NCI-H524 treated with DMSO at 0.1 percent for 48 hours (cell line): ENCODE measurements around the gene DMBX1.
A peak's percentile ranks its signal among the peaks of the same experiment; 100 is the strongest.

Source experiments
- DNase-seq: peaks from one replicate; lab custom pipeline; 2025; lab: John Stamatoyannopoulos, UW

Gene DMBX1

DNA sequence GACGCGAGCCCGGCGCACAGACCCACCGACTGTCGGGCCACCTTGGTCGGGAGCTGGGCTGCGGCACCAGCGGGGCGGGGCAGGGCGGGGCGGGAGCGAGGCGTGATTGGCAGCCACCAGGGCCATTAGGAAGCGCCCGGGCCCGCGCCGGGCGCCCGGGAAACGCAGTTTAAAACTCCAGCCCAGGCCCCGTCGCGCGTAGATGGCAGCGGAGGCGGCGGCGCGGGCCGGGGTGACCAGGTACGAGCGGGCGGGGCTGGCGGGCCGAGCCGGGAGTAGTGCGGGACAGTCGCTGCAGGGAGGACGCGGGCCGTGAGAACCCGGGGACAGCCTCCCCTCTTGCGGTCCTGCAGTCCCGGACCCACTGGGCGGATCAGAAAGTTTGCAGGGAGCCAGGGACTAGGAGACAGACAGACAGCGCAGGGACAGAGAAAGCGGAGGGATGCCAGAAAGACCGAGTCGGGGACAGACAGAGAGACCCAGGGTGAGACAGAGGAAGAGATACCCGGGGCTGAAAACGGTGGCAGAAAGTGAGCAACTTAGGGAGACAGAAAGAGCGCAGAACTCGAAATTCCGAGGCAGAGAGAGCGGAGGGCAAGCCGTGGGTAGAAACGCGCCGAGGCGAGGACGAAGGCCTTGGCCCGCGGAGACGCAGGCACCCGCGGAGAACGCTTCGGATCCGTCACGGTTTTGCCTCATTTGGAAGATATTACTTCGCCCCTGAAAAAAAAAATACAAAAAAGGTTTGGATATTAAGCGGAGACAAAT lies at the start of gene DMBX1:
Gene DMBX1 (plus strand): TSS at position 199 of the 768 bp plus-strand sequence. CDS start 17,175 bp downstream, outside the sequence.
- no peak for DNase-seq

GRCh38 chr1:46440478-46440877 lies 49.2 kb upstream of the DMBX1 start:
- no peak for DNase-seq

DNA sequence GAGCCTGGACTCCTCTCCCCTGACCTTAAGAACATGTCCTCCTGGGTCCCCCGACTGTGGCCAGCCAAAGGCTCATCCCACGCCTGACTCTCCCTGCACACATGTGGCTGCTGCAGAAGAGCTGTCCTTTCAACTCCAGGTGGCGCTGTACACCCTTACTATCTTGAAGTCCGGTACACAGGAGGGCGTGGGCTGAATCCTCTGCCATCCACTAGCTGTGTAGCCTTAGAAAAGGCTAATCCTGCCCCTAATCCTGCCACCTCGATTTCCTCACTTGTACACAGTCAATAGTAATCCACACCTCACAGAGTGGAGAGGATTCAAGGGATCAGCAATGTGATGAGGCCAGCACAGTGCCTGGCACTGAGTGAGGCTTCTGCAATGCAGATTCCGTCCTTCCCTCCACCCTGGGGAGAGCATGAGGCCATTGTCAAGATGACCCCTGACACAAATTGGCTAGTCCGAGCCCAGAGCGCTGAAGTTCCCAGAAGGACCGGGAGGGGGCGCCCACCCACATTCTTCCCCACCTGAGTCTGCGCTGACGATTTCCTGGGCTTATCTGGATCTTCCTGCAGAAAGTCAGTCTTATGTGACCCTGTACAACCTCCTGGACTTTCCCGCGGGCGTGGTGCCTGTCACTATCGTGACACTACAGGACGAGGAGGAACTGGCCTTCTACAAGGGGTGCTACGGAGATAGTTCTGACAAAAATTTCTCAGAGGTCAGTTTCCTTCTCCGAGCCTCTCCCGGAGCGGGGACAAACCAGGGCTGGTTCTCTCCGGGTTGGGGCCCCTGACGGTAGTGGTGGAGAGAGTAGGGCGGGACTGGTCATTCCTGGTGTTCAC lies 47.1 kb upstream of the DMBX1 start:
- peak; percentile 46 for DNase-seq

GRCh38 chr1:46444466-46444865 lies 45.2 kb upstream of the DMBX1 start:
- no peak for DNase-seq

- no peak for DNase-seq
These were observed 43.8 kb upstream of the DMBX1 start for GRCh38 chr1:46445773-46446256.

- DNase-seq, result no peak
These were observed 42.8 kb upstream of the DMBX1 start for GRCh38 chr1:46446646-46447498.

GRCh38 chr1:46447499-46448108 lies 42.0 kb upstream of the DMBX1 start:
- no peak for DNase-seq

DNA sequence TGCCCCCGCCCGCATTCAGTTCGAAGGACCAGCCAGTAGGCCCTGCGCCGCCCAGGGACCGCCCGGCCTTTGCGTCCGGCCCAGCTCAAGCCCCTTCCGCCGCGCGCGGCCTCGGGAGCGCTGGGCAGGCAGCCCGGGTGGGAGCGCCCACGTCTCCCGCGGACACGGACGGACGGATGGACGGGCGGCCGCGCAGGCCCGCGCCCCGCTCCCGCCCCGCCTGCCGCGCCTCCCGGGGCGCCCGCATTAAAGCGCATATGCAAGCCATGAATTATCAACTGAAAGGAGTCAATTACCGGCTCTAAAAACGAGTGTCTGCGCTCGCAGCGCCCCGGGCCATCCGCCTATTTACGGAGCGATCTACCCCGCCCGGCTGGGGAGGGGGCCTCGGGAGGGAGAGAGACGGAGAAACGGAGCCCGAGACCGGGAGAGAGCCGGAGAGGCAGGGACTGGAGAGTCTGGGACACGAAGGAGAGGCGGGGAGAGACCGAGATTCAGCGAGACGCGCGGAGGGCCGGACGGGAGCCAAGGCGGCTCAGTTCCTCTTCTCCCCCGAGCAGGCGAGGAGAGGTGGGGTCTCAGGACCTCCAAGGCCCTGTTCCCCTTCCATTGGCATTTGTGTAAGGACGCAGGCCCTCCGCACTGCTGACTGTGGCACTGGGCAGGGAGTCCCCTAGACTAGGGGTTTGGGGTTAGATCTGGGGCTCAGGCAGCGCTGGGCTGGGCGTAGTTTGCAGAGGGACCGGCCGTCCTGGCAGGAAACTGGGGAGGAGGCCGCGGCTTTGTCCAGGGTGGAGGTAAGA lies 41.3 kb upstream of the DMBX1 start:
- DNase-seq, result no peak

DNA sequence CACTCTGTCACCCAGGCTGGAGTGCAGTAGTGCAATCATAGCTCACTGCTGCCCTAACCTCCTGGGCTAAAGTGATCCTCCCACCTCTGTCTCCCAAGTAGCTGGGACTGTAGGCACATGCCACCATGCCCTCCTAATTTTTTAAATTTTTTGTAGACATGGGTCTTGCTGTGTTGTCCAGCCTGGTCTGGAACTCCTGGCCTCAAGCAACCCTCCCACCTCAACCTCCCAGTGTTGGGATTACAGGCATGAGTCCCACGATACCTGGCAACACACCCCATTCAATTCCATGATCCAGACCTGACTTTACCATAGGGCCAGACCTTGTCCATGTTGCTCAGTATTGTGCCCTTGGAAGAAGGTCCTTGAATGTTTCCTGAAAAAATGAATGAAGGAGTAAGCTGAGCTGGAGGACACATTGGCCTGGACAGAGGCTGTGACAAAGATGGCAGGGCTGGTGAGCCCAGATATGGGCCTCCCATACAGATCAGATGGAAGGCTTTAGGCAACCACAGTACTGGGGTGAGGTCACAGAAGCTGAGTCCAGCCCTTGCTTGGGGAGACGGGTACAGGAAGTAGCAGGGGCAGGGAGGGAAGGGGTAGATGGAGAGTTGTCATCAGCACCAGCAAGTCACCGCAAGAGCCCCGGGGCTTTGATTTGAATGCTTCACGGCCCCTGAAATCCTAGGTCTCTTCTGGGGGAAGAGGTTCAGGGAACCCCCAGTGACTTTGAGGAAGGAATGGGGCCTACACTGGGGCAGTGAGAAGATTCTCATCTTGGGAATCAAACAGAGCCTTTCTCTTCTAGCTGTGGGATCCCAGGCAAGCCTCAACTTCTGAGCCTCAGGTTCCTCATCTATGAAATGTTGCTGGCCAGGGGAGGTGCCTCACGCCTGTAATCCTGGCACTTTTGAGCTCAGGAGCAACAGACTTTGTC lies 40.1 kb upstream of the DMBX1 start:
- DNase-seq, result no peak

DNA sequence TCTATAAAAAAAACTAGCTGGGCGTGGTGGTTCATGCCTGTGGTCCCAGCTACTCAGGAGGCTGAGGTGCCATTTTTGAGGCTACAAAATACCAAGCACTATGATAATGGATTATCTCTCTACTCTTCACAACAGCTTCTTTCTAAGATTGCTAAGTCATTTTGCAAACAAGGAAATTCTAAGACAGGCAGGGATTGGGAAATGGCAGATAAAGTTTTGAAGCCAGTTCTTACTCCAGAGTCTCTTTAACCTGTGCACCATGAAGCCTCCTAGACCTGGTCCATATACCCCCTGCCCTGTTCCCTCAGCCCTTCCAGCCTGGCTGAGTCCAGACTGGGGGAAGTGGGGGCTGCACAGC lies 39.5 kb upstream of the DMBX1 start:
- DNase-seq, result no peak

DNA sequence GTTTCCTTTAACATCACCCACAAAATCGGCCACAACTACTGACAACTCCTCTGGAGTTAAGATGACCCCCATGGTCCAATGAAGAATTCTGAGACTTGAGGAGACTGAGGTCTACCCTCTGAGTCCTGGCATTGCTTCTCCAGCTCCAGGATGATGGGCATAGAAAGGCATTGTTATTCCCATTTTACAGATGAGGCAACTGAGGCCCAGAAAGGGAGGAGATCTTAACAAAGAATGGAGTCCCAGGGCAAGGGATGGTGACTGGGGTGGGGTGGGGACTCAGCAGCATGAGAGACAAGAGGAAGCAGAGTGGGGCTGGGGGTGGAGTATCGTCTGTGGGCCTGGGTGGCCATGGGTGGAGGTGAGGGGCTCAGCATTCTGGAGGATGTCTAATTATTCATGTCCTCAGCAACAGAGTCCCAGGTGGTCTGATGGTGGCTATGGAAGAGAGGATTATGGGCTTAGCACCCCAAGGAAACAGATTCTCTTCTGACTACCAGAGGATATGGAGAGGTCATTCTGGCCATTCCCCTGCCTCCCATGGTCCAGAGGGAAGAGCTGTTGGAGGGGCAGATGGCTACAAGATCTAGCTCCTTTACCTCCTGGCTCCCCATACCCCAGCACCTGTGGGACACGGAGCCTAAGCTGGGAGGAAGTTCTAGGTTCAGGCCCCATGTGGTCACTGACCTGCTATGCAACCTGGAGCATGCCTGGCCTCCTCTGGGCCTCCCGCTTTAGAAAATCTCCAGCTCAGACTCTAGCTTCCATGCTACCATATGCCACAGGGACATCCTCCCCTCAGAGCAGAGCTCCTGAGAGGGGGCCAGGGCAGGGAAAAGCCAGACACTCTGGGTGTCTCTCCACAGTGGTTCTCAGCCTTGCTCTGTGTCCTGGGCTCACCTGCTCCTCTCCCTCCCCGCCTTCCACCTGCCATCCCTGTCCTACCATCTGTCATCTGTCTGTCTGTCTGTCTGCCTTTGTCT lies 37.4 kb upstream of the DMBX1 start:
- no peak for DNase-seq

- no peak for DNase-seq
These were observed 36.7 kb upstream of the DMBX1 start for GRCh38 chr1:46452931-46453325.

DNA sequence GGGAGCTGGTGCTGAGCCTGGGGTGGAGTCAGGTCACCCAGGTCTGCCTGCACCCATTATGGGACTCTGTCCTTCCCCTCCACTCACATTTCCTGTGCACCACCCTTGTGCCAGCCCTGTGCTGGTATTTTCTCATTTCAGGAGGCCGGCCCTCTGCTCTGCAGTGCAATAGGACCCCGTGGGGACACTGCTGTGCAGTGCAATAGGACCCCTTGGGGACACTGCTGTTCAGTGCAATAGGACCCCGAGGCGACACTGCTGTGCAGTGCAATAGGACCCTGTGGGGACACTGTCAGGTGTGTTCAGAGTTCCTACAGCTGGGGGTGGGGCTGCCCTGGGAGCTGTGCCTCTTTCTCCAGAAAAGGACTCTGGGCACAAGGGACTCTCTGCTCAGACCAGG lies 36.2 kb upstream of the DMBX1 start:
- no peak for DNase-seq

DNA sequence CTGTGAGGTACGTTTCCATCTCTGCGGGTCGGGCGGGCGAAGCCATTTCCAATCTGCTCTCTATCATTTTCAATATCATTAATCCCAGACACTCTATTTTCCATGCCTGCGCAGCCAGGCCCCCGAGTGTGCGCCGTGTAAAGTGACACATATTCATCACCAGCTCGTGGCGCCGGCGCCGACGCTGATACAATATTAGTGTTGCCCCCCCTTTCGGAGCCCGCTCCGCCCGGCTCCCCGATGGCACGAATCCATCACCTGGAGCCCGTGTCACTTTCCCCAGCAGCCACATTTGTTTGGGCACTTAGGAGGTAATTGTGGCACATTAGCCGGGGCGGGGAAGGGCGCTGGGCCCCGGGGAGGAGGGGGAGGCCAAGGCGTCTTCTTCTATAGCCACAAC lies 33.7 kb upstream of the DMBX1 start:
- DNase-seq, result no peak

DNA sequence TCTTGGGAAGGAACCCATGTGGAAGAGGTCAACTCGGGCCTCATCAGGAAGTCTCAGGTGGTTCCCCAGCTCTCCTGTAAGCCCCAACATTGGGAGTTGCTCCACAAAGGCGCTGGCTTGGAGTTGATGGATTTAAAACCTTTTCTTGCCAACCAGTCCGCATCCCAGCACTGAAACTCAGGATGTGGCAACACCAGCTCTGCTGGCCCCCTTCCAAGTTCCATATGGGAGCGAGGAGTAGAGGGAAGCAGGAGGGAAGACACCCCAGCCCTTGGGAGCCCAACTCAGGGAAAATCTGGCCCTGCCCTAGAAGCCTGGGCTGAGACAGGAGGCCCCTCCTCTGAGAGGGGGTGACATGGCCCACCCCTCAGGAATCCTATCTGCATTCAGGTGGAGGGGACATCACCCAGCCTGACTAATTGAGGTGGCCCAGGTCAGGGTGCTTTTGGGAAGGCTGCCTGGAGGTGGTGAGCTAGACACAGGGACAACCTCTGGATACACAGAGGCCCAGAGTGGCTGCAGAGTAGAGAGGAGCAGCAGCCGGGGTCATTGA lies 33.1 kb upstream of the DMBX1 start:
- DNase-seq, result no peak

GRCh38 chr1:46457178-46457577 lies 32.5 kb upstream of the DMBX1 start:
- DNase-seq, result no peak

- no peak for DNase-seq
These were observed 31.4 kb upstream of the DMBX1 start for GRCh38 chr1:46458190-46458589.

GRCh38 chr1:46458846-46459245 lies 30.8 kb upstream of the DMBX1 start:
- peak; percentile 59 for DNase-seq
